NCI-H187 treated with DMSO at 0.1 percent for 48 hours (cell line): ENCODE data around the gene PPP1R3D.
A peak's percentile ranks its signal among the peaks of the same experiment; 100 is the strongest.
"Not testable (repeated sequence)": the region's sequence is repeated elsewhere in the genome, so short reads cannot be mapped to it uniquely, and the experiment has no call there.

Experiments used
- DNase-seq: peaks from one replicate; lab custom pipeline; 2025; lab: John Stamatoyannopoulos, UW

The PPP1R3D gene, protein sequence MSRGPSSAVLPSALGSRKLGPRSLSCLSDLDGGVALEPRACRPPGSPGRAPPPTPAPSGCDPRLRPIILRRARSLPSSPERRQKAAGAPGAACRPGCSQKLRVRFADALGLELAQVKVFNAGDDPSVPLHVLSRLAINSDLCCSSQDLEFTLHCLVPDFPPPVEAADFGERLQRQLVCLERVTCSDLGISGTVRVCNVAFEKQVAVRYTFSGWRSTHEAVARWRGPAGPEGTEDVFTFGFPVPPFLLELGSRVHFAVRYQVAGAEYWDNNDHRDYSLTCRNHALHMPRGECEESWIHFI

DNA sequence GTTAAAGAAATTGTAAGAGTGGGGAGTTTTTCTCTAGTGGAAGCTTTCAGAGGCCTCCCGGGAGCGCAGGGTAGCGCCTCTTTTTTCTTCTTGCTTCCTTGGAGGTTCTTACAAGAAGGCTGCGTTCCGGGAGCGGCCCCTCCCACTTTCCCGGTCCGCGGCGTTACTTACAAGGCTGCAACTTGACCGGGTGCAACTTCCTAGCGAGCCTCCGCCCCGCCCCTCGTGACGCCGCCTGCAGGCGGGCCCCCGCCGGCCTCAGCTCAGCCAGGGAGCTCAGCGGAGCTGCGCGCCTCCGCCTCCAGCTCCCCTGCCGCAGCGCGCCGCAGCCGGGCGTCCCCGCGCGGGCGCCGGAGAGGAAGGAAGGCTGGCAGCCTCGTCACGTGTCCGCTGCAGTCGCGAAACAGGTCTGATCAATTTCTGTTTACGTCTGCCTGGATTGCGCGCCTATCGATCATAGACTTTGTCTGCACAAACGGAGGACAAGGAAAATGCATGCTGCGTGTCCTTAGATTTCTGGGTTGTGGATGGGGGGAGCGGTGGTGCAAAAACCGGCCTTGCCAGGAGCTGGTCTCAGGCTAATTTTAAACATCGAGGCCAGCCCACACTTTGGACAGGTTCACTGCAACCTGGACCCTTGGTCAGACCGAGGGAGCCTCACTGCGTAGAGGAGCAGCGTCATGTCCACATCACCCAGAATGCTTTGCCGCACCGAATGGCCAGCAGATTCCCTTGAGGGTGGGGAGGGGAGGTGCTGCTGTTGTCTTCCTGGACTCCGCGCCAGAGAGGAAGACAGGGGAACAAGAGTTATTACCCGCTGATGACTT, at the start of gene PPP1R3D, which contains the start of gene FAM217B:
Gene PPP1R3D, minus strand, starts transcription at position 177 of the 827 bp plus-strand sequence. CDS start 374 bp downstream, outside the sequence.
Gene FAM217B, plus strand, starts transcription at position 261 of the 827 bp plus-strand sequence. CDS start 3,555 bp downstream, outside the sequence.
- peak; percentile 60 for DNase-seq

DNA sequence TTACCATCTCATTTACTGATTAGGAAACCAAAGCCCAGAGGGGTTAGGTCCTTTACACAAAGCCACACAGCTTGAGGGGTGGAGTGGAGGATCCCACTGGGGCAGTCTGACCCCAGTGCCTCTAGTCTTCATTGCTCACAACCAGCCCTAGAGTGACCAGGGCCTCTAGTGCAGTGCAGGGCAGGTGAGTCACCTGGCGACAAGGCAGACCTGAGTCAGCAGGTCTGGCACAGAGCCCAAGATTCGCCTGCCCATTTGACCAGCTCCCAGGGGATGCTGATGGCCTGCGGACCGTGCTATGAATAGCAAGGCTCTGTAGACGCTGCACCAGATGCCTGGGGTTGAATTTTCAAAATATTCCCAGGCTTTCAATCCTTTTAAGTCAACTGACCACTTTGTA, 48.0 kb upstream of the PPP1R3D start:
- DNase-seq: no peak

DNA sequence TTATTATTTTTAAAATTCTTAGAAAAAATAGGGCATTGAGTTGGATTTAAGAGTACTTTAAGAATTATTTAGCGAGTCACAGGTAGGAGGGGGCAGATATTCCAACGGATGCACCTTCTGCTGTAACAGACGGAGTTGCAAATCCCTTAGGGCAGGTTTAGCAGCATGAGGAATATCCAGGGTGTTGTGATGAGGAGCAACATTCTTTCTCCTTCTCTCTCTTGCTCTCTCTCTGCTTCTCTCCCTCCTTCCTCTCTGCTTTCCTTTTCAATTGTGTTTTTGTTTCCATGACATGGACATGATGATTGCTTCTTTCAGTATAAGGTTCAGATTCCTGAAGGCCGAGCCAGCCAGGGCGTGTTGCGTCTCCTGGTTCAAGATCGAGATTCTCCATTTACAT, 47.0 kb upstream of the PPP1R3D start:
- no peak for DNase-seq

DNA sequence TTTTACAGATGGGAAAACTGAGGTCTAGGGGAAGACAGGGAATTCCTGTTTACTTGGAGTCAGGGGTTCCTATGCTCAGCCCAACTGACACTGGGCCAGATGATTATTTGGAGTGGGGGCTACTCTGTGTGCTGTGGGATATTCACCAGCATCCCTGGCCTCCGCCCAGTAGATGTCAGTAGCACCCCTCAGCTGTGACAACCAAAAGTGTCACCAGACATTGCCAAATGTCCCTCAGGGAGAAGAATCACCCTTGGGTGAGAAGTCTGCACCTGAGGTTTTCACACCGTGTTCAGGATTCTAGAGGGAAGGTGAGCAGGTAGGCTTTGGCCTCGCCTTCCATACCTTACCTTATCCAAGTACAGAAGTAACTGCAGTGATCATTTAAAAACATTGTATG, 45.8 kb upstream of the PPP1R3D start:
- no peak for DNase-seq

DNA sequence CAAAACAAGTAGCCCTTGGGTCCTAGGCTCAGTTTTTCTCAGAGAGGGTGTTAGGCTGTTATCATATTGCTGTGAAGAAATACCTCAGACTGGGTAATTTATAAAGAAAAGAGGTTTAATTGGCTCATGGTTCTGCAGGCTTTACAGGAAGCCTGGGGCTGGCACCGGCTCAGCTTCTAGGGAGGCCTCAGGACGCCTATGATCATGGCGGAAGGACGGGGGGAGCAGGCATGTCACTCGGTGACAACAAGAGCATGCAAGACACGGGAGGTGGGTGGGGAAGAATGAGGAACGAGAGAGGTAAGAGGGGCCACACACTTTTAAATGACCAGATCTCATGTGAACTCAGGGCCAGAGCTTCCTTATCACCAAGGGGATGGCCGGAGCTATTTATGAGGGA, 45.1 kb upstream of the PPP1R3D start:
- DNase-seq: no peak

DNA sequence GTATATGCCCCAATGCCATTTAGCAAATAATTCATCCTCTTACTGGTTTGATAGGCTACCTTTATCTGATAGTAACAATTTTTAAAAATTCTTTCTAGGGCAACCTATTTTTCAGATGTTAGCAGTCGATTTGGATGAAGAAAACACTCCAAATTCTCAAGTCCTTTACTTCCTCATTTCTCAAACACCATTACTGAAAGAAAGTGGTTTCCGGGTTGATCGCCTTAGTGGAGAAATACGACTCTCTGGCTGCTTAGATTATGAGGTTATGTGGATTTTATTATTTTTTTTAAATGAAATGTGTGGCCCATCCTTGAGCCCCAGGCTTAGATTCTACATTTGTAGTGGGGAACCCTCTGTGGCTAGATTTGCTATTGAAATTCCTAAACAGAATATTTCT, 44.4 kb upstream of the PPP1R3D start:
- DNase-seq: no peak

DNA sequence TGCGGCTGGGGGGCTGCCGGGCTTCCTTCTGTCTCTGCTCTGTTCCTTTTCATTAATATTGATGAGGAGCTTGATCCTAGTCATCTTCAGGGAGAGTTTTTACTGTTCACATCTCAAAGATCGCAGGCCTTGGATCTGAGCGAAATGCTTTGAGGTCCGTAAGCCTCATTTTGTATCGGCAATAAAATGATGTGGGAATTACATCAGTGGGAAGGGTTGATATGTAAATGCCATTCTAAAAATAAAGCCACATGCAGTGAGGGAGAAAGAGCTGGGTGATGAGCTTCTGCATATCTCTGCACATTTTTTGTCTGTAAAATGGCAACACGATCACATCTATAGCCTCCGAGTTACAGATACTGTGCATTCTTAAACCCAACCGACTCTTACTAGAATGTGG, 43.0 kb upstream of the PPP1R3D start:
- DNase-seq: no peak

DNA sequence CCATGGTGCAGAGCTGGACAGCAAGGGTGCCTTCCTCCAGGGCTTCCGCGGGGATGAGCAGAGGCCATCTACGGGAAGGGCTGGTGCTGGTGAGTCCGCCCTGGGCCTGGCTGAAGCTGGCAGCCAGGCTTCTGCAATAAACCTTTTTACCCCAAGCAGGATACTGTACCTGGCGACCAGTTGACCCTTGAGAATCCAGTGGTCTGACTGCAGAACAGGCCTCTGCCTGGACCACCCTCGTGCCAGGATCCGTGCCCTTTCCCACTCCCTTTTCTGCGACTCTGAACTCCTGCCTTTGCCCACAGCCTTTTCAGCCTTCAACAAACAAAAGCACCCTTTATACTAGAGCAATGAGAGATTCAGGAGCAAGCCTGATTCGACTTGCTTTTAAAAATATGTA, 37.0 kb upstream of the PPP1R3D start:
- DNase-seq: no peak

DNA sequence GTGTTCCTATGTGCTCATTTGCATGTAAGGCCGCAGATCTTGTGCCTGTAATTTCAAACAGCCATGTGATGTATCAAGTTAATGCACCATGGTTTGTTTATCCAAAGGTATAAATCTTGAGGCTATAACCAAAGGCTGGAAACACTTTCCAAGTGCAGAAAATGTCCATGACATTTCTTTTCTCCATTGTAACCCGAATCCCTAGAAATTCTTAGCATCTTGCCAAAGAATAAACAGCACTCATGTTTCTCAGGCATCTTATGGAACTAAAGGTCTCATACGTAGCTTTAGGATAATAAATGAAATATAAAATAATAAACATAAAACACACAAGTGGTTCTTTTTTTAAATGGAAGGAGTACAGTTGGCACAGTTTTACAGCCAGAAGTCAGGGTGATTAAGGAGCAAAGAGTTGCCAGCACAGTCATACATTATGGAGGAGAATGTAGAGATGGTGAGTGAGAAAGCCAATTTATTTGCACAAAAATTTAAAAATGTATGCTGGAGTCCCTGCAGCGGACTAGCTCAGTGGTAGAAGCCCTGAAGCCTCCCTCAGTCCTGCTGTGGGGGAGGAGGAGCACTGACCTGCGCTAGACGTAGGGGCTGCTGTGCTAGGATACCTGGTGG, 36.2 kb upstream of the PPP1R3D start:
- no peak for DNase-seq

DNA sequence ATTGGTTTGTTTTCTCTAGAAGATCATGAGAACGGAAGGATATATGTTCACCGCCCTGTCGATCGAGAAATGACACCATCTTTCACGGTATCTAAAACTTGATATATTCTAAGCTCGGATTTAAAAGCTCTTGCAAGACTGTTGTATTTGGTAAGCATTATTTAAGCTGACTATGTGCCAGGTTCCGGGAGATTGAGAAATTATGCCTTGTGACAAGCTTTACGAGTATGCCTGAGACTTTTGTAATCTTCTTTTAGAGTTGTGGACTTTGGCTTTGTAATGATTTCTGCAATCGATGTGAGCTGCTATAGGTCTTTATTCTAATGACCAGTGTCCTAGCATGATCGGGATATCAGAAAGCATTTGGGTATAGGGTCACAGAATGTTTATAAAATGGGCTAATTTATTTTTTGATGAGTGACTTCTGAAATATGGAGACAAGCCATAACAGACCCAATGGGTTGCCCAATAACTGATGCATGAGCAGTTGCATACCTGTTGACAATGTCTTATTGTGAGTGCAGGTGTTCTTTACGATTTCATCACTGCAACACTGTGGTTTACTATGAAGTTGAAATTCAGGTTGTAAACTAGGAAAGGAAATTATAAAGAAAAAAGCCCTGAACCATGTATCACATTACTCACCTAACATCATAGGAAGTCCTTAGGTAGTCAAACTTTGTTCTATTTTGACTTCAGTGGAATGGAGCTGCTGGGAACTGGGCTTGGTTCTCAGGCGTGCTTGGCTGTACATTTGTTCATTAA, 32.1 kb upstream of the PPP1R3D start:
- DNase-seq: no peak

DNA sequence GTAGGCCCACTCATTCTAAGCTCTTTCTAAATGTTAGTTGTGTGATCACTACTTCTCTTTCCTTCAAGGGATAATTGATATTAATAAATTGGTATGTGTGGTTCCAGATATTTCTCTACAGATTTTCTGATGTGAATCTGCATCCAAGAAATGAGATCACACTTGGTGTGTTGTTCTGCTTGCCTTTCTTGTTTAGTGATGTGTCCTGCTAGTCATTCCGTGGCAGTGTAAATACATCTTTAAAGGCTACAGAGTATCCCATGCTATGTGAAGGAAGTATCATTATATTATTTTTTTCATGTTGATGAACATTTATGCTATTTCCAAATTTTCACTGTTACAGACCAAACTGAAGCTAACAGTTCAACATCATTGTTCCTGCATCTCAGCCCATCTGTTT, 31.3 kb upstream of the PPP1R3D start:
- DNase-seq: no peak

DNA sequence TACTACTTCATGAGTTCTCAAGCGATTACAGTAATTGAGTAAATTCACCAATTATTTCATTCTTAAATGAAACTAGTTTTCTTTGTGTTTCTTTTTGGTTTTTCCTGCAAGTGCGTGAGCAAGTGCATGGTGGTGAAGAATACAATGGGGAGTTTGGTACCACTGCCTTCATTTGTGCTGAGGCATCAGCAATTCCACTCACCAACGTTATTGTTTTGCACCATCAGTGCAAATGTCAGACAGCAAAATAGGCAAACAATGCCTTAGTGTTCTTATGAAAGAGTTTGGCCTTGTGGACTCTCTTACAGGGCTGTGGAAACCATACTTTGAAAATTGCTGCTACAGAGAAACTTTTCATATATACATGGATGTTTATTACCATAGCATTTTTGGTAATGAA, 26.3 kb upstream of the PPP1R3D start:
- no peak for DNase-seq

DNA sequence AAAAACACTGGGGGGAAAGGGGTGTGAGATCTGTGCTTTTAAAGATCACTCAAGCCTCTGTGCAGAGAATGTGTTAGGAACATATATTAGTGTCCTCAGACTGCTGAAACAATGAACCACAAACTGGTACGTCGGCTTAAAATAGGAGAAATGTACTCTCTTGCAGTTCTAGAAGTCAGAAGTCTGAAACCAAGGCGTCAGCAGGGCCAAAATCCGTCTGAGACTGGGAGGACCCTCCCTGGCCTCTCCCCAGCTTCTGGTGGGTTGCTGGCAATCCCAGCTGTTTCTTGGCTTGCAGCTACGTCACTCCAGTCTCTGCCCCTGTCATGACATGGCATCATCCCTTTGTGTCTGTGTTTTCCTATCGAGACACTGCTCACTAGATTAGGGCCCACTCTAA, 22.1 kb upstream of the PPP1R3D start:
- DNase-seq: no peak

DNA sequence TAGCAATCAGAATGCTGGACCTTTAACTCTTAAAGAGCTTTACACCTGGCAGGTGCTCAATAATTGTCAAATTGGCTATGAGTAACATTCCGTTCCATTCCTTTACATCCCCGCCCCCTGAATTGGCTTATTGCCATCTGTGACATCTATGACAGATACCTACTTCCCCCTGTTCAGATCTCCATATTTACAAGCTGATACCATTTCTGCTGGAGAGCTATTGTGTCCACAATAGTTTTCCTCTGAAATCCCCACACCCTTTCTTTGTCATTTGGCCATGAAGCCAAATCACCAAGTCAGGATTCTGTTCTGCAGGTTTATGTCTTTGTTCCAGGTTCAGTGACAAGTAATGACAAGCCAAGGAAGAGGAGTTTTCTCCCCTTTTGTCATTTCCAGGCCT, 21.3 kb upstream of the PPP1R3D start:
- no peak for DNase-seq

DNA sequence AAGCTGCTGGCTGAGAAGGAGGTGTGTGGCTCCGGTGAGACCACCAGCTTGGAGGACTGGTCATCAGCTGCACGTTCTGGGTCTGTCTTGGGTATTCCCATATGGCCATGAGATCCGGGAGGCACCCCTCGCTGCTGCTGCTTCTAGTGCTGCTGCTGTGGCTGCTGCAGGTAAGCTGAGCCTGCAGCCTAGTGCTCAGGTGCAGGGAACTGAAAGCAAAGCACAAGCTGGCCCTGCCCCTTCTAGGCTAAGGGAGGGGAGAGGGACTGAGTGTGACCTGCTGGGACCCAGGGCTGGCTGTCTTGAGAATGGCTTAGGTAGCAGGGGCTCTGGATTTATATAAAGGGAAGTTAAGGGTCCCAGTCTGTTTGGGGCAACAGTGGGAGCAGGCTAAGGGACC, 18.5 kb upstream of the PPP1R3D start:
- DNase-seq: no peak

DNA sequence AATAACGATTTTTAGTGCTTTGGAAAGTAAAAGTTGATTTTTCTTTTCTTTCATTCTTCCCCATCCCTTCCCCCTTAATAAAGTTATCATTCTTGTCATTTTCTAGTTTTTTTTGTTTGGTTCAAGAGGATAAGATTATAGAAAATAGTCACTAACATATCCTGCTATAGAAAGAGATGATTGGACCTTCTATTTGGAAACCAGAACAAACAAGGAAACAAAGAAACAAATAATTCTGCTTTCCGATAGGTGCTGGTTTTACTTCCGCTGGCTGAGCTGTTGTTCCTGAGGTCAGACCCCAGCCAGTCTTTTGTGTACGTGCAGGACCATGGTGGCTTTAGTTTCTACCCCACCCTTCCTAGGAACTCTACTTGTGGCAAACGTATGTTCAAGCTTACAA, 18.0 kb upstream of the PPP1R3D start, which contains the start of gene CDH26:
Gene CDH26, plus strand, starts transcription at position 301 of the 400 bp plus-strand sequence. CDS start 304 bp downstream, outside the sequence.
- no peak for DNase-seq

DNA sequence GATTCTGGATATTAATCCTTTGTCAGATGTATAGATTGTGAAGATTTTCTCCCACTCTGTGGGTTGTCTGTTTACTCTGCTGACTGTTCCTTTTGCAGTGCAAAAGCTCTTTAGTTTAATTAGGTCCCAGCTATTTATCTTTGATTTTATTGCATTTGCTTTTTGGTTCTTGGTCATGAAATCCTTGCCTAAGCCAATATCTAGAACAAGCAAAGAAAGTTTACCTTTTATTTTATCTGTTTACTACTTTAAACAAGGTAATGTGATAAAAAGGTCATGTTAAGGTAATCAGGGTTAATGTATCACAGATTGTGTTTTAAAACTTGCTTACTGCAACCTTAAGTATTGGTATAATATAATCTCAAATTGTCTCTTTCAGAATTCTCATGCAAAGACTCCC, 17.5 kb upstream of the PPP1R3D start:
- DNase-seq: not testable (repeated sequence)

DNA sequence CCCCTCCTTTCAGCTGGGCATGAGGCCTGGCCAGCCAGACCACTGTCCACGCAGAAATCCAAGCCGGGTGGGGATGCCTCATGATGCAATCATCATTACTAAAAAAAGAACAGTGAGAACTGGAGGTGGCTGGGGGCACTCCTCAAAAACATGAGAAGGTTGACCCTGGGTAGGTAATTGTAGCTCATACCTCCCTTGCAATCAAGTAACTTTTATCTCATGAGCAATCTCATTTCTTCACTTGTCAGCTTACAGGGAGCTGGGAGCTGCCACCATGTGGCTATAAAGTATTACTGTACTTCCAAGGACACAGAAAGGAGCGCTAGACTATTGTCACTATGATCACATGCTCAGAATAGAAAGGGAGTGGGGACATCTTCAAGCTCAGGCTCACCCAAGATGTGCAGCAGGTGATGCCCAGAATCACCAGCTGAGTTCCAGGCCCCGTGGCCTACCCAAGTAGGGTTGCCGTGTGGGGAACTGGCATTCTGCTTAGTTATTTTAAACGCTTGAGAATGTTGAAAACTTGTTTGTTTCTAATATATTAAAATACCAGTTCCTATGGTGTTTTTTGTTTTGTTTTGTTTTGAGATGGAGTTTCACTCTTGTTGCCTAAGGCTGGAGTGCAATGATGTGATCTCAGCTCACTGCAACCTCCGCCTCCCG, 15.2 kb upstream of the PPP1R3D start:
- DNase-seq: no peak

DNA sequence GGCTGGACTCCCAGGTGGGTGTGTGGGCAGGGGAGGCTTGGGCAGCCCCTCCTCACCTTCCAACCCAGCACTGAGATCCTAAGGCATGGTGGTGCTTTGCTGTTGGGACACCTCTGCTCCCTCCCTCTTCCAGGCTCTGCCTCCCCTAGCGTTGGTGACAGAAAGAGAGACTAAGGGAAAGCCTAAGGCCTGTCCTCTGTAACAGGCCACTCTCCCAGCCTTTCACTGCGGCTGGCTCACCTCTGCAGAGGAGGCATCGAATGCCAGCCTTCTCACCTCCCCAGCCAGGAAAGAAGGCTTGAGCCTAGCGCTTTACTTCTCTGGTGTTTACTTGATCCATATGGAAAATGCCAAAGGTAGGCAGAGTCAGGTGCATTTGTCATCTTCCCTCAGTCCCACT, 14.6 kb upstream of the PPP1R3D start:
- DNase-seq: no peak

DNA sequence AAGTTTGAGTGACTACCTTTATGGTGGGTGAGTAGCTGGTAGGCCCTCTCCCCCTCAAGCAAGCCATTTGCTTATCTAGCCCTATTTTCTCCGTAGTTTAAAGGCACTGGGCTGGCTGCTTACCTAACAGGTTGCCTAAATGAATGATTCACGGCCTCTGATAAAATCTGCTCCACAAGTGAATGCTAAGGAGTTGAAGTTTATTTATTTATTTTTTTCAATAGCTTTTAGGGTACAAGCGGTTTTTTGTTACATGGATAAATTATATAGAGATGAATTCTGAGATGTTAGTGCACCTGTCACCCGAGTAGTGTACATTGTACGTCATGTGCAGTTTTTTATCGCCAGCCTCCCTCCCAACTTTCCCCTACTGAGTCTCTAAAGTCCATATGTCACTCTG, 9.8 kb upstream of the PPP1R3D start:
- no peak for DNase-seq
